ENCODE data around the gene GPR42.

GPR42 gene

GRCh38 chr19:35370722-35371121 is at the start of gene GPR42:
Gene GPR42 (plus strand): TSS chr19:35371068. CDS start chr19:35371360, 292 bp downstream.
- DNase-seq (ENCODE audit: low read depth) = no peak

GRCh38 chr19:35321291-35321690 is 49.6 kb upstream of the GPR42 start:
- TF ChIP-seq CTCF (IDR thresholded peaks at IDR 0.05; ENCODE audit: low read depth, low read length, missing control alignments) = no peak
- DNase-seq (ENCODE audit: low read depth) = no peak
- no peak overlapping the region for H3K4me3 ChIP-seq (ENCODE audit: low read depth, low read length)

More at GRCh38 chr19:35370722-35371121, at the start of gene GPR42:
- no peak for TF ChIP-seq CTCF (IDR thresholded peaks at IDR 0.05; ENCODE audit: low read depth, low read length, missing control alignments)
- H3K4me3 ChIP-seq (ENCODE audit: low read depth, low read length) = no peak within 1 kb of the TSS

GRCh38 chr19:35322014-35322413 is 48.9 kb upstream of the GPR42 start:
- H3K4me3 ChIP-seq (ENCODE audit: low read depth, low read length) = no peak overlapping the region
- TF ChIP-seq CTCF (IDR thresholded peaks at IDR 0.05; ENCODE audit: low read depth, low read length, missing control alignments) = no peak
- no peak for DNase-seq (ENCODE audit: low read depth)

- TF ChIP-seq CTCF (IDR thresholded peaks at IDR 0.05; ENCODE audit: low read depth, low read length, missing control alignments) = peak; percentile 42
- H3K4me3 ChIP-seq (ENCODE audit: low read depth, low read length) = no peak overlapping the region
- DNase-seq (ENCODE audit: low read depth) = no peak
Observed at GRCh38 chr19:35327642-35328041, 43.2 kb upstream of the GPR42 start.

- no peak for TF ChIP-seq CTCF (IDR thresholded peaks at IDR 0.05; ENCODE audit: low read depth, low read length, missing control alignments)
- peak within 1 kb of the TSS; percentile 87 for H3K4me3 ChIP-seq (ENCODE audit: low read depth, low read length)
- no peak for DNase-seq (ENCODE audit: low read depth)
Observed at GRCh38 chr19:35328851-35329285, 42.0 kb upstream of the GPR42 start, which contains the start of gene CD22. Gene CD22 (plus strand): TSS chr19:35329187. CDS start chr19:35332041, 2,854 bp downstream.

GRCh38 chr19:35329323-35329722 is 41.5 kb upstream of the GPR42 start:
- peak overlapping the region; percentile 87 for H3K4me3 ChIP-seq (ENCODE audit: low read depth, low read length)
- no peak for DNase-seq (ENCODE audit: low read depth)
- TF ChIP-seq CTCF (IDR thresholded peaks at IDR 0.05; ENCODE audit: low read depth, low read length, missing control alignments) = no peak

GRCh38 chr19:35330475-35330874 is 40.4 kb upstream of the GPR42 start:
- H3K4me3 ChIP-seq (ENCODE audit: low read depth, low read length) = peak overlapping the region; percentile 87
- no peak for TF ChIP-seq CTCF (IDR thresholded peaks at IDR 0.05; ENCODE audit: low read depth, low read length, missing control alignments)
- peak; percentile 88 for DNase-seq (ENCODE audit: low read depth)
